WTC11 (cell line): ENCODE data around the gene RABEP2. TPM values are rescaled to one million over a fixed set of nuclear protein-coding genes. Genes with fewer than 3 reads are reported as not detected.
A peak's percentile ranks its signal among the peaks of the same experiment; 100 is the strongest.
"Not testable (repeated sequence)": the region's sequence is repeated elsewhere in the genome, so short reads cannot be mapped to it uniquely, and the experiment has no call there.

Source experiments
- ATAC-seq: fragments of 200-7000 bp; cut with Tn5 transposase; 2 replicates; pipeline ENCODE4 v1.10.0; 2021; ENCODE audit warnings: mild to moderate bottlenecking, moderate library complexity
- CTCF ChIA-PET: fragments of 300-600 bp; sonication (Branson Sonifier 250); formaldehyde crosslinking; loops from one replicate; lab custom pipeline; 2021; ENCODE audit warnings: antibody characterized with exemption; lab: Charles Lee
- POLR2A ChIA-PET: fragments of 350-600 bp; sonication (Branson Sonifier 250); formaldehyde crosslinking; loops from one replicate; lab custom pipeline; 2021; ENCODE audit warnings: antibody characterized with exemption; lab: Charles Lee
- DNase-seq: peaks from one replicate; pipeline ENCODE4 v3.0.0; 2021; ENCODE audit warnings: low spot score
- H3K27ac Mint-ChIP-seq: 2 replicates; pipeline ENCODE4 v1.8.0; 2021; ENCODE audit warnings: mixed read lengths
- H3K27me3 Mint-ChIP-seq: 2 replicates; pipeline ENCODE4 v1.8.0; 2021; ENCODE audit warnings: low read depth, mild to moderate bottlenecking, moderate library complexity, mixed read lengths
- H3K36me3 Mint-ChIP-seq: 2 replicates; pipeline ENCODE4 v1.8.0; 2021; ENCODE audit warnings: mixed read lengths
- H3K4me1 Mint-ChIP-seq: 2 replicates; pipeline ENCODE4 v1.8.0; 2022; ENCODE audit warnings: mixed read lengths
- H3K4me3 Mint-ChIP-seq: 2 replicates; pipeline ENCODE4 v1.8.0; 2021; ENCODE audit warnings: mild to moderate bottlenecking, moderate library complexity, mixed read lengths
- H3K9me3 Mint-ChIP-seq: 2 replicates; pipeline ENCODE4 v1.8.0; 2021; ENCODE audit warnings: mixed read lengths
- CDX4 ChIP-seq: fragments of 250-450 bp; sonication (Bioruptor Pico); IDR thresholded peaks from 2 replicates; pipeline ENCODE4 v1.9.0; 2021; ENCODE audit warnings: moderate library complexity, mild to moderate bottlenecking, inconsistent platforms, borderline replicate concordance
- ESRRA ChIP-seq: sonication (generic); formaldehyde crosslinking; IDR thresholded peaks from 2 replicates; pipeline ENCODE4 v1.8.1; 2022; ENCODE audit warnings: mild to moderate bottlenecking, missing genetic modification reagents, borderline replicate concordance
- FOXK1 ChIP-seq: sonication (generic); formaldehyde crosslinking; IDR thresholded peaks from 2 replicates; pipeline ENCODE4 v1.8.0; 2022; ENCODE audit warnings: mild to moderate bottlenecking, moderate library complexity, missing genetic modification reagents
- GRHL2 ChIP-seq: fragments of 250-450 bp; sonication (Bioruptor Pico); IDR thresholded peaks from 2 replicates; pipeline ENCODE4 v1.8.0; 2022; ENCODE audit warnings: mild to moderate bottlenecking, moderate library complexity; ENCODE audit not compliant: insufficient replicate concordance, severe bottlenecking
- IRF1 ChIP-seq: sonication (generic); formaldehyde crosslinking; IDR thresholded peaks from 2 replicates; pipeline ENCODE4 v1.8.0; 2023; ENCODE audit warnings: missing genetic modification reagents
- MXD4 ChIP-seq: fragments of 250-450 bp; sonication (Bioruptor Pico); IDR thresholded peaks from 2 replicates; pipeline ENCODE4 v1.8.0; 2021; ENCODE audit warnings: mild to moderate bottlenecking, moderate library complexity, borderline replicate concordance
- NFE2L1 ChIP-seq: sonication (generic); formaldehyde crosslinking; IDR thresholded peaks from 2 replicates; pipeline ENCODE4 v1.8.1; 2023; ENCODE audit warnings: missing genetic modification reagents
- NFYB ChIP-seq: sonication (generic); formaldehyde crosslinking; conservative IDR thresholded peaks from 2 replicates; pipeline ENCODE4 v1.8.0; 2022; ENCODE audit warnings: low read depth, missing genetic modification reagents
- RORB ChIP-seq: fragments of 250-450 bp; sonication (Bioruptor Pico); IDR thresholded peaks from 2 replicates; pipeline ENCODE4 v1.9.0; 2021; ENCODE audit warnings: mild to moderate bottlenecking
- SOX15 ChIP-seq: fragments of 250-450 bp; sonication (Bioruptor Pico); IDR thresholded peaks from 2 replicates; pipeline ENCODE4 v1.9.0; 2021; ENCODE audit warnings: mild to moderate bottlenecking
- USF2 ChIP-seq: sonication (generic); formaldehyde crosslinking; IDR thresholded peaks from 2 replicates; pipeline ENCODE4 v1.8.1; 2023; ENCODE audit warnings: mild to moderate bottlenecking, missing genetic modification reagents, moderate library complexity
- ZNF121 ChIP-seq: sonication (generic); formaldehyde crosslinking; IDR thresholded peaks from 2 replicates; pipeline ENCODE4 v1.8.0; 2023; ENCODE audit warnings: missing genetic modification reagents
- ZNF232 ChIP-seq: sonication (generic); formaldehyde crosslinking; IDR thresholded peaks from 2 replicates; pipeline ENCODE4 v1.8.0; 2022; ENCODE audit warnings: mild to moderate bottlenecking, missing genetic modification reagents
- ZNF317 ChIP-seq: sonication (generic); formaldehyde crosslinking; IDR thresholded peaks from 2 replicates; pipeline ENCODE4 v1.8.1; 2023; ENCODE audit warnings: low read depth, mild to moderate bottlenecking, moderate library complexity, missing genetic modification reagents, borderline replicate concordance
- ZNF396 ChIP-seq: fragments of 250-450 bp; sonication (Bioruptor Pico); IDR thresholded peaks from 2 replicates; pipeline ENCODE4 v1.8.0; 2021; ENCODE audit warnings: mild to moderate bottlenecking, moderate library complexity, borderline replicate concordance
- ZNF423 ChIP-seq: fragments of 250-450 bp; sonication (Bioruptor Pico); IDR thresholded peaks from 2 replicates; pipeline ENCODE4 v2.1.2; 2022; ENCODE audit warnings: mild to moderate bottlenecking, moderate library complexity
- ZNF512 ChIP-seq: sonication (generic); formaldehyde crosslinking; IDR thresholded peaks from 2 replicates; pipeline ENCODE4 v1.8.1; 2022; ENCODE audit warnings: missing genetic modification reagents, borderline replicate concordance
- total RNA-seq: library from RNA; stranded (reverse); gene quantifications from 3 replicates; pipeline ENCODE4 v1.2.3, GENCODE V29; 2021
- TF ChIP-seq, protein P1 (sequence below): sonication (generic); formaldehyde crosslinking; IDR thresholded peaks from 2 replicates; pipeline ENCODE4 v1.8.1; 2023; ENCODE audit warnings: mild to moderate bottlenecking, missing genetic modification reagents
- TF ChIP-seq, protein P2 (sequence below): sonication (generic); formaldehyde crosslinking; IDR thresholded peaks from 2 replicates; pipeline ENCODE4 v1.8.1; 2022; ENCODE audit warnings: mild to moderate bottlenecking, moderate library complexity, missing genetic modification reagents
- TF ChIP-seq, protein P3 (sequence below): fragments of 250-450 bp; sonication (Bioruptor Pico); conservative IDR thresholded peaks from 2 replicates; pipeline ENCODE4 v1.9.0; 2021; ENCODE audit warnings: mild to moderate bottlenecking

Gene RABEP2
- total RNA-seq, 1 experiment from 2014 or later: 24.0 TPM

- TF ChIP-seq ESRRA (no peak), ZNF396 (CRISPR knock-in tag) (no peak), RORB (CRISPR knock-in tag) (no peak), CDX4 (CRISPR knock-in tag) (no peak)
- TF ChIP-seq, all 79 proteins: peak for 0
Observed at GRCh38 chr16:28893291-28893690, 31.7 kb downstream of the RABEP2 start (continued).

GRCh38 chr16:28891964-28892890 is 32.8 kb downstream of the RABEP2 start:
- POLR2A ChIA-PET: no interaction called here
- Mint-ChIP-seq H3K27ac (peak overlapping the region; percentile 65; the same call in 1 of the 2 replicates), H3K27me3 (no peaks in the 10 kb centered on the region), H3K36me3 (no peaks in the 10 kb centered on the region), H3K4me3 (no peak overlapping the region), H3K4me1 (no peaks in the 10 kb centered on the region)
- DNase-seq (no peak), ATAC-seq (no peak)
- CTCF ChIA-PET: interaction anchor here (1.4 kb wide), 1 partner anchor 53 kb away, joined by 3 read pairs; no protein-coding TSS in a partner anchor
- TF ChIP-seq MXD4 (CRISPR knock-in tag) (no peak), ZNF121 (no peak), NFYB (CRISPR knock-in tag) (no peak), ZNF423 (no peak), IRF1 (no peak), USF2 (no peak), NFE2L1 (CRISPR knock-in tag) (no peak), SOX15 (CRISPR knock-in tag) (no peak), FOXK1 (CRISPR knock-in tag) (no peak), ZNF232 (no peak)
- TF ChIP-seq, protein P1, sequence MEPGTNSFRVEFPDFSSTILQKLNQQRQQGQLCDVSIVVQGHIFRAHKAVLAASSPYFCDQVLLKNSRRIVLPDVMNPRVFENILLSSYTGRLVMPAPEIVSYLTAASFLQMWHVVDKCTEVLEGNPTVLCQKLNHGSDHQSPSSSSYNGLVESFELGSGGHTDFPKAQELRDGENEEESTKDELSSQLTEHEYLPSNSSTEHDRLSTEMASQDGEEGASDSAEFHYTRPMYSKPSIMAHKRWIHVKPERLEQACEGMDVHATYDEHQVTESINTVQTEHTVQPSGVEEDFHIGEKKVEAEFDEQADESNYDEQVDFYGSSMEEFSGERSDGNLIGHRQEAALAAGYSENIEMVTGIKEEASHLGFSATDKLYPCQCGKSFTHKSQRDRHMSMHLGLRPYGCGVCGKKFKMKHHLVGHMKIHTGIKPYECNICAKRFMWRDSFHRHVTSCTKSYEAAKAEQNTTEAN (CRISPR knock-in tag): no peak
- TF ChIP-seq, protein P2, sequence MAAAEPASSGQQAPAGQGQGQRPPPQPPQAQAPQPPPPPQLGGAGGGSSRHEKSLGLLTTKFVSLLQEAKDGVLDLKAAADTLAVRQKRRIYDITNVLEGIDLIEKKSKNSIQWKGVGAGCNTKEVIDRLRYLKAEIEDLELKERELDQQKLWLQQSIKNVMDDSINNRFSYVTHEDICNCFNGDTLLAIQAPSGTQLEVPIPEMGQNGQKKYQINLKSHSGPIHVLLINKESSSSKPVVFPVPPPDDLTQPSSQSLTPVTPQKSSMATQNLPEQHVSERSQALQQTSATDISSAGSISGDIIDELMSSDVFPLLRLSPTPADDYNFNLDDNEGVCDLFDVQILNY: no peak
- TF ChIP-seq, all 79 proteins: peak for 0
- no peaks in the 10 kb centered on the region for H3K9me3 Mint-ChIP-seq

GRCh38 chr16:28890355-28890754 is 34.7 kb downstream of the RABEP2 start:
- ATAC-seq, H3K27ac Mint-ChIP-seq, H3K4me3 Mint-ChIP-seq, POLR2A ChIA-PET, H3K4me1 Mint-ChIP-seq, H3K36me3 Mint-ChIP-seq, DNase-seq, H3K9me3 Mint-ChIP-seq, H3K27me3 Mint-ChIP-seq: not testable (repeated sequence)
- CTCF ChIA-PET: interaction anchor here (1.4 kb wide), 1 partner anchor 55 kb away, joined by 3 read pairs; no protein-coding TSS in a partner anchor

DNA sequence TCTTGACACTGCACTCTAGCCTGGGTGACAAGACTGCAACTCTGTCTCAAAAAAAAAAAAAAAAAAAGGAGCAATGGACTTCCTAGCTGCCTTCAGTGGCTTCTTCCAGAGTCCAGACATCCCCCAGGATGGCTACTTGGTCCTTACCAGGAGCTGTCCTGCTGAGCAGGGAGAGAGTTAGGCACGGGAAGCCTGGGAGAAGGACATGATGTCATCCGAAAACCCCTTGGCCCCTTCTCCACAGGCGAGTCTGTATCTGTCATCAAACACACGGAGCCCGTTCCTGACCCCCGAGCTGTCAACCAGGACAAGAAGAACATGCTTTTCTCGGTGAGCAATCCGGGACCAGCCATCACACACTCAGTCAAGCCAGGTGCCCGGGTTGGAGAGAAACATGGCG is 38.1 kb downstream of the RABEP2 start:
- Mint-ChIP-seq H3K27me3 (peaks cover 6% of the 10 kb centered on the region), H3K36me3 (no peaks in the 10 kb centered on the region), H3K27ac (no peak overlapping the region), H3K4me3 (no peak overlapping the region), H3K4me1 (peaks cover 15% of the 10 kb centered on the region), H3K9me3 (no peaks in the 10 kb centered on the region)
- ATAC-seq: no peak
- CTCF ChIA-PET: interaction anchor here (0.6 kb wide), 1 partner anchor 17 kb away, joined by 3 read pairs; no protein-coding TSS in a partner anchor
- DNase-seq: no peak
- POLR2A ChIA-PET: no interaction called here
- TF ChIP-seq ZNF512 (CRISPR knock-in tag) (no peak), GRHL2 (CRISPR knock-in tag) (no peak), ZNF317 (CRISPR knock-in tag) (no peak)
- TF ChIP-seq, protein P3, sequence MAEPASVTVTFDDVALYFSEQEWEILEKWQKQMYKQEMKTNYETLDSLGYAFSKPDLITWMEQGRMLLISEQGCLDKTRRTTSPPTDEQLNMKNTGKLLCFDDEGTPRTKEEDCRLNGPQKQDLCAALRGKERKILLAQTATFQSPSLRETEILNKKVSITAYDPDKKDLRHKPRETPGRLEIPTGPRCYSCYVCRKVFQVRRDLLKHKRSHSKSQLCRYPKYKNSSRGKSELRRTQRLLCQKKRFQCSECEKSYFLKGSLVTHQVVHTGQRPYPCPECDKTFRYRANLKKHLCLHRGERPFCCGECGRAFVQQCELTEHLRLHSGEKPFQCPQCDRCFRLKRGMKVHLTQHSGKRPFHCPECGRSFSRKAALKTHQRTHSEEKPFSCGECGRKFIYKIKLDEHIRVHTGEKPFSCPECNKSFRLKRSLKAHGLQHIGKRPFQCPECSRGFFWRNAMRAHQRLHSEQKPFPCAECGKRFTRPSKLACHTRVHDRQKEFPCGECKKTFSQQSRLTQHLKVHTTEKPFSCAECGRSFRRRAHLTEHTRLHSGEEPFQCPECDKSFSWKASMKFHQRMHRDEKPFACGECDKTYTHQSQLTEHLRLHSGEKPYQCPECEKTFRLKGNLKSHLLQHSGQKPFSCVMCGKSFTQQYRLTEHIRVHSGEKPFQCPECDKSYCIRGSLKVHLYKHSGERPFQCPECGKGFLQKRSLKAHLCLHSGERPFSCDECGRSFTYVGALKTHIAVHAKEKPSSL (CRISPR knock-in tag): no peak
- TF ChIP-seq, protein P1 (CRISPR knock-in tag): no peak
